Iris pigment epithelial cell (primary cell): ENCODE data around the gene PROZ.
"Not testable (repeated sequence)": the region's sequence is repeated elsewhere in the genome, so short reads cannot be mapped to it uniquely, and the experiment has no call there.

Experiments
- DNase-seq: peaks from one replicate; pipeline ENCODE4 v3.0.0-alpha.2; 2011; ENCODE audit warnings: low read depth

Gene PROZ

GRCh38 chr13:113155982-113156655, 2.3 kb upstream of the PROZ start:
- peak; percentile 28 for DNase-seq

DNA sequence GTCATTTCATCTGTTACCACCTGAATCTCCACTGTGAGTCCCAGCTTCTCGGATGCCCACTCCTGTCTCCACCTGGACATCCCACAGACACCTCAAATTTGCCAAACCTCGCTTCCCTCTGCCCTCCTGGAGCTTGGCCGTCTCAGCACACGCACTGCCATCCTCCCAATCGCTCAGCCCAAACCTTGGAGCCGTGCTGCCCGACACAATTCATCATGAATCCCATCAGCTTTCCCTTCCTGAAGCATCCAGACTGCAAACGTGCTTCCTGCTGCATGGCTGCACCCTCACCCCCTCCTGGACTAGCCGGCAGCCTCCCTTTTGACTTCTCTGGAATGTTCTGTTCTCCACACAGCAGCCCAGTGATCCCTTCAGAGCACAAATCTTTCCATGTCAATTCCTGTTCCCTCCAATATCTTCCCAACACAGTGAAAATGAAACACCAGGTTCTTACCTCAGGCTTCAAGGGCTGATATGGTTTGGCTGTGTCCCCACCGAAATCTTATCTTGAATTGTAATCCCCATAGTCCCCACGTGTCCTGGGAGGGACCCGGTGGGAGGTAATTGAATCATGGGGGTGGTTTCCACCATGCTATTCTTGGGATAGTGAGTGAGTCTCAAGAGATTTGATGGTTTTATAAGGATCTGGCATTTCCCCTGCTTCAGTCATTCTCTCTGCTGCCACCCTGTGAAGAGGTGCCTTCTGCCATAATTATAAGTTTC, 1.1 kb upstream of the PROZ start:
- DNase-seq, result no peak

DNA sequence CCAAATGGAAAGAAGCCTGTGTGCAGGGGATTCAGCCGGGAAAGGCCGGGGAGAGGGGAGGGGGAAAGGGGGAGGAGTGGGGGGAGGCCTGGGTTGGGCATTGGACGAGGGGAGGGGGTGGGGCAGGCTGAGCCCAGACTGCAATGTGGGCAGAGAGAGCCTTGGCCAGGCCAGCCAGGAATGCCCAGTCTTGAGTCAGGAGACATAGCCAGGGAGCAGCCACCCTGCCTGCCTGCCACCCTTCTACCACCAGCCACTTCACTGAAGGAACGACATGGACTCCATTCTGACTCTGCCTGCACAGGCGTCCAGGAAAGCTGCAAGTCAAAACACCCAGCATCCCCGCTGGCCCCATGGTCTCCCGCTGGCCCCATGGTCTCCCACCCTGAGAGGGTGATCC, 498 bp downstream of the PROZ start:
- no peak for DNase-seq

DNA sequence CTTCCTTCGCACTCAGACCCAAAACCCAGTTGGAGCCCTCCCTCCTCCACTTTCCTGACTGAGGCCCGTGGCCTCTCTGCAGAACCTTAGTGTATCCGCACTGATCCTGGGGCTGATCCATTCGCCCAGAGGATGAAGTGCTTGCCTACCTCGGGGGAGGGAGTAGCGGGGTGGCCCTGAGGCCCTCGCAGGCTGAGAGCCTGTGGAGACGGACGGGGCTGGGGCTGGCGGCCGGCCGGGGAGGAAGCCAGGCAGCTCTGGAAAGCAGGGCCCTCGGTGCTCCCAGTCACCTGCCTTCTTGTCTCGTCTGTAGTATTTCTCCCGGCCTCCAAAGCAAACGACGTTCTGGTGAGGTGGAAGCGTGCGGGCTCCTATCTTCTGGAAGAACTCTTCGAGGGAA, 1.3 kb downstream of the PROZ start:
- DNase-seq, result no peak

- no peak for DNase-seq
Measured at GRCh38 chr13:113160983-113161382, 2.5 kb downstream of the PROZ start.

GRCh38 chr13:113161433-113161832, 3.0 kb downstream of the PROZ start:
- DNase-seq, result no peak

- DNase-seq, result not testable (repeated sequence)
Measured at GRCh38 chr13:113161975-113162374, 3.5 kb downstream of the PROZ start.

- DNase-seq, result no peak
Measured at GRCh38 chr13:113162783-113163685, 4.6 kb downstream of the PROZ start.

GRCh38 chr13:113164492-113164891, 6.0 kb downstream of the PROZ start:
- no peak for DNase-seq

GRCh38 chr13:113166266-113166665, 7.8 kb downstream of the PROZ start:
- no peak for DNase-seq

DNA sequence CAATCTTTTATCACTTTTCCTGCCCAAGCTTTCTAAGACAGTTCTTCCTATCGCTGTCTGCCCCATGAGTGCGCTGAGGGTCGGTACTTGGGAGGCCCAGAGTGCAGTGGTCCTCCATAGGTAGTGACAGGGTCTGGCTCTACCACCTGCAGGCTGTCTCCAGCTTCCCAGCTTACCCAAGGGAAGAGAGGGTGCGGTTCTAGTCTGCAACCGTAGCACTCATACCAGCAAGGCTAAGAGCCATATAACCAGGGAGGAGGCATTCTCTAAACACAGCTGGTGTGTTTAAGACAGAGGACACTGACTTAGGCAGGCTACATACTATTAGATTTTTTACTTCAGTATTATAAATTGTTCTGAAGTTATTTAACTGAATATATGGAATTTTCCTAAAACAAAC, 8.2 kb downstream of the PROZ start:
- no peak for DNase-seq

DNA sequence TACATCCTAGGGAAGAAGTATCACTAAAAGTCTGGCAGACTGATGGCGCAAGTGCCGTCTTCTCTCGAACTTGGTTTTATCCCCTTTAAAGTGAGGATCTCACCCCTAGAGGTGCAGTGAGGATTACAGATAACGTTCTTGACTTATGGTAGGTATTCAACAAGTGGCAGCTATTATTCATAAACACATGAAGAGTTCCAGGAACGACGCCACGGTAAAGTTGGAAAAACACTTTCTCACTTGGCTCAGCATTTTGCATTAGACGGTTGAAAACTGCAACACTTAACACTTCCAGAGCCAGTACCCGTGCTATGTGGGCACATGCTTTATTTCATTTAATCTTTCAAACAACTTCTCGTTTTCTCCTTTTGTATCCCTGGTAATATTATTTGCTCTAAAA, 8.7 kb downstream of the PROZ start:
- no peak for DNase-seq

- DNase-seq, result no peak
Measured at GRCh38 chr13:113167575-113167974, 9.1 kb downstream of the PROZ start.

DNA sequence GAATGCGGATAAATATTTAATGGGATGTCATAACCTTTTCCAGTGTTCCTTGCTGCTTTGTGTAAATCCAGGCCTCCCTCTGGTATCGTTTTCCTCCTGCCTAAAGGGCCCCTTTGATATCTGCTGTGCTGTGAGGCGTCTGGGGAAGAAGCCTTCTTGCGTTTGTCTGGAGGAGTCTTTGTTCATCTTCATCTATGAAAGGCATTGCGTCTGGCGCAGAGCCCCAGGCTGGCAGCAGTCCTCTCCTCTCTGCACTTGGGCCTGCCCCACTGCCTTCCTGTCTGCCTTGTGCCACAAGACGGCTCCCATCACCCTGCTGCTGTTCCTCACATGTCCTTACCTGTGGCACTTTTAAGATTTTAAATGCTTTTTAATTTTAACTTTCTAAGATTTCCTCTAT, 9.8 kb downstream of the PROZ start:
- no peak for DNase-seq

- no peak for DNase-seq
Measured at GRCh38 chr13:113169277-113170272, 11.1 kb downstream of the PROZ start.

GRCh38 chr13:113170511-113170910, 12.1 kb downstream of the PROZ start:
- DNase-seq, result peak; percentile 24

DNA sequence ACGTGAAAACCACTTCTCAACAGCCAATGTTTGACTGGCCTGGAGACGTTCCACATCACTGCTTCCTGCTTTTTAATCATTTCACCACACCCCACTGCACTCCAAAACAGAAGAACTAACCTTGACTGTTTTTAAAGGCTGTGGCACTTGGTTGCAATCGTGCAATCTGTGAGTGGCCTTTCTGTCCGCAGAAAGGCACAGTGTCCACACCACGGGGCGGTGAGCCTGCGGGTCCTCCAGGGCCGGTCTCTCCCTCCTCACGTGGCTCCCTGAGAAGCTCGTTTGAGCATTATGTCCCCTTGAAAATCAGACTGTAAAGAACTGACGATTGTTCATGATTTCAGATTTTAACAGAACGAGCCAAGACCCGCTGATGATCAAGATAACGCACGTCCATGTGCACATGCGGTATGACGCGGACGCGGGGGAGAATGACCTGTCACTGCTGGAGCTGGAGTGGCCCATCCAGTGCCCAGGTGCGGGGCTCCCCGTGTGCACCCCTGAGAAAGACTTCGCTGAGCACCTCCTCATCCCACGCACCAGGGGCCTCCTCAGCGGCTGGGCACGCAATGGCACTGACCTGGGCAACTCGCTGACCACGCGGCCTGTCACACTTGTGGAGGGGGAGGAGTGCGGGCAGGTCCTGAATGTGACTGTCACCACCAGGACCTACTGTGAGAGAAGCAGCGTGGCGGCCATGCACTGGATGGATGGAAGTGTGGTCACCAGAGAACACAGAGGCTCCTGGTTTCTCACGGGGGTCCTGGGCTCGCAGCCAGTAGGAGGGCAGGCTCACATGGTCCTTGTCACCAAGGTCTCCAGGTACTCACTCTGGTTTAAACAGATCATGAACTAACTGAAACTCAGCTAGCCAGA, 13.0 kb downstream of the PROZ start:
- no peak for DNase-seq

DNA sequence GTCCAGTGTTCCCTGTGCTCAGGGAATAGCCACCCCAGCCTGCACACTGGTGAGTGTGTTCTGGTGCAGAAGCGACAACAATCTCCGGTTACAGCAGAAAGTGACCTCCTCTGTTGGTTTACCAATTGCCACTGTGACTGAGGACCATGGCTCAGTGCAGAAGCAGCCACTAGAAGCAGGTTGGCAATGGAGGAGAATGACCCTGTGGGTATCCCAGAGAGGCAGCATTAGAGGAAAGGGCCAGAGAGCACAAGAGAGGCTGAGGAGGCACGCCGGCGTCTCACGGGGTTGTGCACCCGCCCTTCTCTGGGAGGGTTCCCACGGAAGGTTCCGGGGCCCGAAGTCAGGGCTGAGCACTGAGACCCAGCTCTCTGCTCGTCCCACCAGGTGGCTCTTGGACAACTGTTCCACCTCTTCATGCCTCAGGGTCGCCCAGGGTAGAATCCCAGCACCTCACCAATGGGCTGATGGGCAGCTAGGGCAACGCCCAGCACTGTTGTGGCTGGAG, 14.0 kb downstream of the PROZ start:
- DNase-seq, result no peak

DNA sequence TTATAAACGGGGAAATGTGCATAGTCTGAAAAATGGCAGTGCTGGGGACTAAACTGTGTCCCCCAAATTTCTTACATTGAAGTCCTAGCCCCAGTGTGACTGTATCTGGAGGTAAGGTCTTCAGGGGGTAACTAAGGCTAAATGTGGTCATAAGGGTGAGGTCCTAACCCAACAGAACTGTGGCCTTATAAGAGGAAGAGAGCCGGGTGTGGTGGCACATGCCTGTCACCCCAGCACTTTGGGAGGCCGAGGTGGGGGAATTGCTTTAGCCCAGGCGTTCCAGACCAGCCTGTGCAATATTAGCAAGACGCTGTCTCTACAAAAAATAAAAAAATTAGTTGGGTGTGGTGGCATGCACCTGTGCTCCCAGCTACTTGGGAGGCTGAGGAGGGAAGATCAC, 17.8 kb downstream of the PROZ start:
- DNase-seq, result no peak

DNA sequence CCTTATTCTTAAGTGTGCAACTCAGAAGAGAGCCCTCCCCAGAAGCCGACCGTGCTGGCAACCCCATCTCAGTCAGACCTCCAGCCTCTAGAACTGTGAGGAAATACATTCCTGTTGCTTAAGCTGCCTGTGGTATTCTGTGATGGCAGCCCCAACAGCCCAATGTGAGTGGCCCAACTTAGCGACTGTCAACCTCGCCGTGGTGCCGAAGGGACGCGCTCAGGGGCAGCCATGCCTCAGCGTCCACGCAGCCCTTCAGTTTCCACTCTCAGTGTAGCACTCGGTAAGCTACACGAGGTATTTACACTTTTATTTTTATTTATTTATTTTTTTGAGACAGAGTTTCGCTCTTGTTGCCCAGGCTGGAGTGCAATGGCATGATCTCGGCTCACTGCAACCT, 18.4 kb downstream of the PROZ start:
- no peak for DNase-seq
